Inflammatory macrophage treated with lipopolysaccharide for 4 hours (primary cell): ENCODE data around the gene LGALS9B.
"Not testable (repeated sequence)": the region's sequence is repeated elsewhere in the genome, so short reads cannot be mapped to it uniquely, and the experiment has no call there.

ENCODE experiments used
- DNase-seq: peaks from one replicate; pipeline ENCODE4 v3.0.0-alpha.2; 2020

LGALS9B gene

DNA sequence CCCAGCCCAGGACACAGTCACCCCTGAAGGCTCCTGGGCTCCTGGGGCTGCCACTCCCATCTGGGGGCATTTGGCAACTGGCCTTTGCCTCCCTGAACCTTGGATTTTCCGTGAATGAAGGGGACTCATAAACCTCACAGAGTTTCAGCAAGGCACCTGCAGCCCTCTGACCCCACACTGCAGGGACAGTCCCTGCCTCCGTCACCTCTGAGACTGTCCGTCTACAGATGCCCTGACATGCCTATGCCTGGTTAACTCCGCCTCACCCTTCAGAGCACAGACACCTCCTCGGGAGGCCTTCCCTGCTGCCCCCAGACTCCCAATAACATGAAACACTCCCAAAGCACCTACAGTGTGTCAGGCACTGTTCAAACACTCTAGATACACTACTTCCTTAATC, 786 bp downstream of the LGALS9B start:
- DNase-seq: not testable (repeated sequence)

DNA sequence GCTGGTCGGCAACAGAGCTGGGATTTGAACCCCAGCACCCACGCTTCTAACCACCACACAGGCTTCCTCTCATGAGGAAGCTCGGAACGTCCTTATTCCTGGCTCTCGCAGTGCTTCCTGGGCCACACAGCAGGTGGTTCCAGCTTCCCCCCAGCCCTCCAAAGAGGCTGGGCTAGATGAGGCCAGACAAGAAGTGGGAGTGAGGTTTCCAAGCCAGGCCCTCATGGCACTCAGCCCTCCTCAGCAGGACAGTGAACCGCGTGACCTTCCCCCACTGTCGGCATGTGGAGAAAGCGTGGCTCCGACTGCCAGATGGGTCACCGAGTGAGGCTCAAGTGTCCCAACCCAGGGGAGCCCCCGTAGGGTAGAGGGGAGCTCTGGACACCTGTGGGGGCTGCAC, 1.8 kb downstream of the LGALS9B start:
- not testable (repeated sequence) for DNase-seq

DNA sequence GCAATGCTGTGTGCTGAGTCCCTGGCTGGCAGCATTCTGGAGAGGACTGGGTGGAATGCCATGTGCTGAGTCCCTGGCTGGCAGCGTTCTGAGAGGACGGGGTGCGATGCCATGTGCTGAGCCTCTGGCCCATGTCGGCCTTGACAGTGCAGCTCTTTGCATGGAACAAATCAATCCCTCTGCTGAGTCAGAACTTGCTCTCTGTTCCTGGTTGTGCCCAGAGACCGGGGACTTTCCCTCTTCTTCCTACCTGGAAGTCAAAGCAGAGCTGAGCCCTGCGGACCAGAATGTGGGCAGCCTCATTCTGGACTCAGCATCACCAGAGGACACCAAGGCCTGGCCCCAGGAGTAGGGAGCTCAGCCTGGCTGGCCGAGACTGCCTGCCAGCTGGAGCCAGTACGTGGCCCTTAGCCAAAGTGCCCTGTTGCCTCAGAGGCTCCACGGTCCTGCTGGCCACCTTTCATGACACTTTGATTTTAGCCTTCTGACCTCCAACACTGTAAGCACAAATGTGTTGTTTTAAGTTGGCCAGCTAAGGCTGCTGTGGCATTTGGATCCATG, 2.4 kb downstream of the LGALS9B start:
- DNase-seq: not testable (repeated sequence)

DNA sequence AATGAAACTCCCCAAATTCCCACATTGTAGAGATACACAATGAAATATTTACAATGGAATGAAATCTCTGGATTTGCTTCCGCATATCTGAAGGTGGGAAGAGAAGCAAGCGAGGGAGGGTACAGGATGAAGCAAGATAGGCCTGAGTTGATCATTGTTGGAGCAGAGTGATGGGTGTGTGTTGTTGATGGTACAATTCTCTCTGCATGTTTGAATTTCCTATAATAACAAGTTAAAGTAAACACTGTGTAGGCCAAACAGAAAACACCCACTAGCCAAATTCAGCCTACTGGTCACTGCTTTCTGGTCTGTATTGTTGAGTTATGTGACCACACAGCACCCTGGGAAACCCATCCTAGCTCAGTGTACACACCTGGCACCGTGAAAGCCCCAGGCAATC, 5.2 kb downstream of the LGALS9B start:
- DNase-seq: not testable (repeated sequence)

DNA sequence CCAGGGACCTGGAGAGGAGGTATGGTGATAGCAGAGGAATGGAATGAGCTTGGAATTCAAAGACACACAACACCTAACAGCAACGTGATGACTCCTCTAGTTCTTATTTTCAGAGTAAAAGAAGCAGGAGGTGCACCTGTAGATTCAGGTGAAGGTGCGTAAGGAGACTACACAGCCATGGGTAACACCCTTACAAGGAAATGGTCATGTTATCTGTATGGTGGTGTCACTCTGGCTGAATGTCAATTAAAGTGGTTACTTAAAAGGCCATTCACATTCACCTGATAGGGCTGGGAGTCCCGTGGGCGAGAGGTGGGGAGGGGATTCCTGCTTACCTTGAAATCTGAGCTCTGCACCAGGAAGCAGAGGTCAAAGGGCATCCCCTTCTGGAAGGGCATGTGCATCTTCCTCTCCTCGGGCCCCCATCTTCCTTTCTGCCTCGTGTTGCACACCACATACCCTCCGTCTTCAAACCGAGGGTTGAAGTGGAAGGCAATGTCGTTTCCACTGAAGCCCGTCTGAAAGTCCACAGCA, 9.4 kb downstream of the LGALS9B start:
- DNase-seq: not testable (repeated sequence)

DNA sequence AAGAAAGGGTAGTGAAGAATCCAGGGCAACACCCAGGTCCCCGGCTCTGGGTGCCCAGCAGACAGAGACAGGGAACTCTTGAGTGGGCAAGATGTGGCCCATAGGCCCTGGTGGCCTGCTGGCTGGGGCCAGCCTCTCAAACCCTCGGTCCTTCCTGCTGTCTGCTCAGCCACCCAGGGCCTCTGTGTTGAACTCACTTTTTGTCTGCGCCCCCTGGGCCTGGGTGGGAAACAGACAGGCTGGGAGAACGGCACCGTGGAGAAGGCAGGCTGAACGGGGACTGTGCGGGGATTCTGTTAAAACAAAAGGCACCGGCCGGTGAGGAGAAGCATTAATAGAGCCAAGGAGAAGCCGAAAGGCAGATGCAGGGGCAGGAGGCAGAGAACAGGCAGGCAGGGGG, 12.2 kb downstream of the LGALS9B start:
- DNase-seq: not testable (repeated sequence)

DNA sequence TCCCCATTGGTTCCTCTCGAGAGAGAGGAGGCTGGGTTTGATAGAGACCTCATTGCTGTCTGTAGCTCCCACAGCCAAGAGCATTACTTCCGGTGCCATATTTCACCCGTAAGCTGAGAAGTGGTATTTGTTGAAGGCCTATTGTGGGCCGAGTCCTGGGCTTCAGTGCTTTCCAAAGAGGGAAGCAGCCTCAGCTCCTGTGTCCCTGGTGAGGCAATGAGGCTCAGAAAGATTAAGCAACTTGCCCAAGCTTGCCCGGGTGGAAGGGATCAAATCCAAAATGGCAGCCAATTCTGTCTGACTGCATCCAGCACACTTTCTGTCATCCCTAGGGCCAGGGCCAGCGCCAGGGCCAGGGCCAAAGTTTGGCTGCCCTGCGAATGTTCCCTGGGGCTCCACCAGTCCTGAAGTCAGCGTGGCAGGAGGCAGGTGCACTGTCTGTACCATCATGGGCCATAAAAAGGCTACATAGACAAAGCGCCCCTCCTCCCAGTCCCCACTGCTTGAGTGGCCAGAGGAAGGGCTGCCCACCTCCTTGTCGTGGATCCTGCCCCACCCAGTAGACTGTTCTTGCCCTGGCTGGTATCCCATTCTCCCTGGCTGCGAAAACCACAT, 13.4 kb downstream of the LGALS9B start:
- DNase-seq: not testable (repeated sequence)

DNA sequence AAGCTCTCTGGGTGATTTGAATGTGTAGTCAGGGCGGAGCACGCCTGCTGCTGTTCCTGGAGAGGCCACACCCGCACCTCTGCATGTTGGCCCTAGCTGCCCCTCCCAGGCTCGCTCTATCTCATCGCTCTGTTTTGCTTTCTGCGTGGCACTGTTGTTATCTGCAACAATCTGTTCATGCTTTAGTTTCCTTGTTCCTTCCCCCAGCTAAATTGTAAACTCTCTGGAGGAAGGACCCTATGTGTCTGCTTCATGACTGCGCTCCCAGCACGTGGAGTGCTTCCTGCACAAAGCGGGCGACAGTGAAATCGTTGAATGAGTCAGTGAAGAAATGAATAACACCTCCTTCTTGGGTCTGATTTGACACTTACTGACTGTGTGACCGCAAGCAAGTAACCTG, 16.5 kb downstream of the LGALS9B start:
- peak; percentile 5 for DNase-seq

DNA sequence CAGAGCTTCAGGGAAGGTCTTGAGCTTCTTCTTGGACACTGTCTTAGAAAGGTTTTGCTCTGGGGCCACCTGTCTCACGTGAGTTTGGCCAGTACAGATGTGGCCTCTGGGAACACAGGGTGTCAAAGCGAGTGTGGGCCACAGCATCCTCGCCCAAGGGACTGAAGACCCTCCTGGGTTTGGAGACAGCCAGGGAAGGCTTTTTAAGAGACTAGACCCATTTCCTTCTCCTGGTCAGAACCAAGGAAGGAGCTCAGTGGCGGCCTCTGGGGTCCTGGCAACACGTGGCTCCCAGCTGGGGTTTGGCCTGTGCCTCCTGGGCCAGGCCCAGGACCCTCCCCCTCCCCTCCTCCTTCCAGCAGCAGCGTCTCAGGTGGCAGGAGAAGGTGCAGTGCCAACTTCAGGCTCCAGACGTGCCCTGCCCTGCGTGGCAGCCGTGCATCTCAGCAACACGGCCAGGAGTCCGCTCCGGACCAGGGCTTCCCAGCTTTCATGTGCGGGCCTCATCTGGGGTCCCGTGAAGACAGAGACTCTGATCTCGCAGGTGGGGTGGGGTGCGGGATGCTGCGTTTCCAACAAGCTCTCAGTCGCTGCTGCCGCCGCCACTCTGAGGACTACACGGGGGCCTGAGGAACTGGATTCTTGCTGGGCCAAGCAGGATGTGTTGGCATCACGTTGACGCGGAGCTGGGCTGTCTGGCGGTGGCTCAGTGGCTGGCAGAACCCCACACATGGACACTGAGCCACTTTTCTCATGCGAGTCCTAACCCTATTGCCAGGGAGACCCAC, 19.6 kb downstream of the LGALS9B start:
- not testable (repeated sequence) for DNase-seq

DNA sequence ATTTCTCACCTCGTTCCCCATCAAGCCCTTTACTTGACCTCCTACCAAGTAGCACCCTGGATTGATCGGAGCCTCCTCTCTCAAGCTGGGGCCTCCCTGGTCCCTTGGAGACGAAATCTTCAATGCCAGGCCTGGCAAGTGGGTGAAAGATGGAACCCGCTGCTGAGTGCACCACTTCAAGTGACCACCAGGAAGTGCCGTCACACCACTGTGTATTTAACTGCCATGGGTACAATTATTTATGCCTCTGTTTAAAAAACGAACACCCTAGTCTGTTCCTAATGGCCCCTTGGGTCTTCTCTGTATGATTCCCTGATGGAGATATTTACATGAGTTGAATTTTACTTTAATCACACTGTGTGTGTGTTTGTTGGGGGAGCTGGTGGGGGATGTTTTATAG, 20.4 kb downstream of the LGALS9B start:
- DNase-seq: not testable (repeated sequence)

DNA sequence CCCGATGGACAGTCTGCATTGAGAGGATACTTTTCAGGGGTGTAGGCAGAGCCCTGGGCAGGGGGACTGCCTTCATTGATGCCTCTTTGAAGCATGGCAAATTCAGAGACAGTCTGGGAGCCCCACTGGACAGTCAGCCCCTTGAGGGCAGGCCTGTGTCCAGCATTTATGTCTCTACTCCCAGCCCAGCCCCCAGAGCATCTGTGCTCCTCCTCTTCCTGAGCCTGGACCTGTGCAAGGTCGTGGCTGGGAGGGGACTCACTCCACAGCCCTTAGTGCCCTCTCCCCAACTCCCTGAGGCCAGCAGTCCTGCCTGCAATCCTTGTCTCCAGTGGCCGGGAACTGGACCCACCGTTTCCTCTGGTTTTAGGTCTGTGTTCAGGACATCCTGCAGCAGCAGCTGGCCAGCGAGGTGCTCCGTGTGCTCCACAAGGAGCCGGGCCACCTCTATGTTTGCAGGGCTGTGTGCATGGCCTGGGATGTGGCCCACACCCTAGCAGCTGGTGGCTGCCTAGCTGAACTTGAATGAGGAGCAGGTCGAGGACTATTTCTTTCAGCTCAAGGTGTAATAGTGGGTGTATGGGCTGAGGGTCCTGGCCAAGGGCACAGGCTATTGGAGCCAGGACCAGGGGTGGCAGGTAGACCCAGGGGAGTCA, 22.6 kb downstream of the LGALS9B start:
- DNase-seq: not testable (repeated sequence)

DNA sequence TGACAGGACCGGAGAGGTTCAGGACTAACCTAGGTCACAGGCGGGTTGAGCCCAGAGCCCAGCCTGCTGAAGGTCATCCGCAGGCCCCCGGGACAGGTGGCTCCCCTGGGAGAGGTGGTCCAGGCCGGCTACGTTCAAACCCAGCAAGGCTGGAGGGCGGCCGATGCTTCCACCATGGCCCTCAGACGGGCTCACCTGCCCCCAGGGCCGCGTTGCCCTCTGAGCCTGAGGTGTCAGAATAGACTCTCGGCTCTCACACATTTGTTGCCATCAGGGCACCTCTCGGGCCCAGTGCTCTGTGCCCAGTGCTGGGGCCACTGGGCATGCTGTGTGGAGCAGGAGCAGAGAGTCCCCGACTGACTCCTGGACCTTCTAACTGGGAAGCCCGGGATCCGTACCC, 23.2 kb downstream of the LGALS9B start:
- DNase-seq: not testable (repeated sequence)

DNA sequence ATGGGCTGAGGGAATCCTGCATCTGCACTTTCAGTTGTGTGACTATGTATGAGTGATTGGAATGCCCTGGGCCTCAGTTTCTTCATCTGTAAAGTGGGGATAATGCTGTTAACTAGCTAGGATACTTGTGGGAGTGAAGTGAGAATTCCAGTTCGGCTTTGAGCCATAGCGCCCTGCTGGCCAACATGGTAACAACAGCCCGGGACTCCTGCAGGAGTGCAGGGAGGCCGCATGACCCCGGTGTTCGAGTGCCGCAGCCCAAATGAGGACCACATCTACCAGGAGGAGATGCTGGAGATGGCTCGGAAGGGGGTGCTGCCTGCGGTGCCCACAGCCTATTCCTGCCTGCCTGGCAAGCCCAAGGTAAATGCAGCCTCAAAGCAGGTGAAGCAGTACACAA, 23.7 kb downstream of the LGALS9B start:
- DNase-seq: not testable (repeated sequence)

DNA sequence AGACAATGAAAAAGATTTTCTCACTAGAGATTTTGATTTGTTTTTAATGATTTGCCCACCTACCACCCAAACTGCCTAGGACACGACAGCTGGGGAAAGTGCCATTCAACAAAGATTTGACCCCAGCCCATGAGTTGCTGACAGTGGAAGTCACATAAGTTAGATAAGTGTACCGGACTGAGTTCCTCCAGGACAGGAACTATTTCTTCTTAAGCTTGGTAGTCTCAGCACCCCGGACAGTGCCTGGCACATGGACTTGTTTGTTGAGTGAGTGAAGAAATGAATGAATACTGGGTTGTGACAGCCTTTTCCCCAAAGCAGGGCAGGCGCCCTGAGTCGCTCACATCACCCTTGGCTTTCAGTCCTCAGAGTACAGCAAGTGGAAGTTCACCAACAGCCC, 26.7 kb downstream of the LGALS9B start:
- not testable (repeated sequence) for DNase-seq

DNA sequence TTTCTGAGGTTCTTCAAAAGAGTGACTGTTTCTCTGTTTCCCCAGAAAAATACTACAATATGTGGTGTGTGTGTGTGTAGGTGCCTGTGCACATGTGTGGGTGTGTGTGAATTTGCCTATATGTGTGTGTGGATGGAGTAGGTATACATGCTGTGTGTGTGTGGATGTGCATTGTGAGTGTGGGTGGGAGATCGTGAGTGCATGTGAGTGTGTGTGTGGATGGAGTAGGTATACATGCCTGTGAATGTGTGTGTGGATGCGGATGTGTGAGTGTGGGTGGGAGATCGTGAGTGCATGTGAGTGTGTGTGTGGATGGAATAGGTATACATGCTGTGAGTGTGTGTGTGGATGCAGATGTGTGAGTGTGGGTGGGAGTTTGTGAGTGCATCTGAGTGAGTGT, 32.2 kb downstream of the LGALS9B start:
- not testable (repeated sequence) for DNase-seq

DNA sequence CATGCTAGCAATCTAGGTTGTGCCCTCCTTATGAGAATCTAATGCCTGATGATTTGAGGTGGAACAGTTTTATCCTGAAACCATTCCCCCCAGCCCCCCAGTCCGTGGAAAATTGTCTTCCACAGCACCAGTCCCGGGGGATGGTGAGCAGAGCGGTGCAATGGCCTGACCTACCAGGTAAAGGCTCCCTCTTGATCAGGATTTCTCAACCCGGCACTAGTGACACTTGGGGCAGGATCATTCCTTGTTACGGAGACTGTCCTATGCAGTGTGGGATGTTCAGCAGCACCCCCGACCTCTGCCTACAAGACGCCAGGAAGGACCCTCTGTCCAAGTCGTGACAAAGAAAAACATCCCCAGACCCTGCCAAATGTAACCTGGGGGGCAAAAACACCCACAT, 34.0 kb downstream of the LGALS9B start:
- DNase-seq: not testable (repeated sequence)

DNA sequence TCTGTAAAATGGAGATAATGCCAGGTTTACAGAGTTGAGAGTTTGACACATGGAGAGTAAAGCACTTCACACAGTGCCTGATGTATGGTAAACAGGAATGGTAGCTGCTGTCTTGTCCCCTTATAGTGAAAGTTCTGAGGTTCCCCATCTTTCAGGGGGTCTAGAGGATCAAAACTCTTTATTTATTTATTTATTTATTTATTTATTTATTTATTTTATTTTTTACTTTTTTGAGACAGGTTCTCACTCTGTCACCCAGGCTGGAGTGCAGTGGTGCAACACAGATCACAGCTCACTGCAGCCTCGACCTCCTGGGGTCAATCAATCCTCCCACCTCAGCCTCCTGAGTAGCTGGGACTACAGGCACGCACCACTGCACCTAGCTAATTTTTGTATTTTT, 40.1 kb downstream of the LGALS9B start:
- not testable (repeated sequence) for DNase-seq

DNA sequence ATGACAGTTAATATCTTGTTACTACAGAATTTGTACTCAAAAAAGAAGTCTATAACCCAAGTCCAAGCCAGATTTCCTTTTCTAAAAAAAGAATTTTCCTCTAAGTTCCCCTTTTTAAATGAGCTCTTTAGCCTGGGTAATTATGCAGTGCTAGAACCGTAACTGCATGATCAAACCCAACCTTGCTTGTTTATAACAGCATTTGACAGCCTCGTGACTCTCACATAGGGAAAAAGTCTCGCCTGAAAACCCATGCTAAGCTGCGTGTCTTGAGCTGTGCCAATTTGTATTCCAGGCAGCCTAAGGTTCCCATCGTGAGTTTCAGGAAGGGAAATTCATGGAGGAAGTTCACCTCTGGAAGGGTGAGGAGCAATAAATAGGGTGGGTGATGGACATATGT, 44.5 kb downstream of the LGALS9B start:
- DNase-seq: not testable (repeated sequence)

DNA sequence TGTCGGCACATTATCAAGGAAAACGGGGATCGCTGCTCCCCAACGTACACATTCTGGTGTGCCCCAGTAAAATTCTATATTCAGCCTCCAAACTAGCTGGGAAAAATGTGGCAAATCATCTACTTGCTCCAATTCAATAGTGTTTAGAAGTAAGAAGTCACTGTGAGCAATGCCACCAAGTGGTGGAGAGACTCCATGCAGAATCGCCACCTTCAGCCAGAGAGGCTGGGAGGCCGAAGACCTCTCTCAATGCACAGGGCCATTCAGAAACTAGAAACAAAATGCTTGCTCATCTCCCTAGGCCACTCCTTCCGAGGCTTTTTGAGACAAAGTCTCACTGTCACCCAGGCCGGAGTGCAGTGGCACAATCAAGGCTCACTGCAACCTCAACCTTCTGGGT, 48.5 kb downstream of the LGALS9B start:
- DNase-seq: not testable (repeated sequence)

DNA sequence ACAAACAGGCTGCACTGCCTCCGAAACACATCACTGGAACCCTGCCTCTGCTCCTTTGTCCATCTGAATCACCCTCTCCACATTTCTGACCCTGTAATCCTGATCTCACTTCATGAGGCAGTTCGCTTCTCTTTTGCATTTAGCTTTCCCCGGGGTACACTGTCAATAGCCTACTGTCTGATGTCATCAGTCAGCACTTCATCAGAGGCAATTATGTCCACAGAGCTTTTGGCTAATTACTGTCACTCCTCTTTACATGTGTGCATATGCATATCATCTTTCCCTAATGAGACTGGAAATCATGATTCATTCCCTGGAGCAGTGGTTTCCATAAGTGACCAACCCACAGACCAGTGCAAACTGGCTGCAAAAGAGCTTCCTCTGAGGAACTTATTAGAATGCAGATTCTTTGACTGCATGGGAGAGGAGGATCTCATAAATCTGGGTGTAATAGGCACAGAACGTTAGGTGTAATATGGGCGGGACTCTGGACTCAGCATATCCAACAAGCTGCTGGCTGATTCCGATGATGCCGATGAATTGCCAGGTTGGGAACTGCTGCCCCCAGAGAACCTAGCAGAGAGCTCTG, 49.8 kb downstream of the LGALS9B start:
- DNase-seq: not testable (repeated sequence)

DNA sequence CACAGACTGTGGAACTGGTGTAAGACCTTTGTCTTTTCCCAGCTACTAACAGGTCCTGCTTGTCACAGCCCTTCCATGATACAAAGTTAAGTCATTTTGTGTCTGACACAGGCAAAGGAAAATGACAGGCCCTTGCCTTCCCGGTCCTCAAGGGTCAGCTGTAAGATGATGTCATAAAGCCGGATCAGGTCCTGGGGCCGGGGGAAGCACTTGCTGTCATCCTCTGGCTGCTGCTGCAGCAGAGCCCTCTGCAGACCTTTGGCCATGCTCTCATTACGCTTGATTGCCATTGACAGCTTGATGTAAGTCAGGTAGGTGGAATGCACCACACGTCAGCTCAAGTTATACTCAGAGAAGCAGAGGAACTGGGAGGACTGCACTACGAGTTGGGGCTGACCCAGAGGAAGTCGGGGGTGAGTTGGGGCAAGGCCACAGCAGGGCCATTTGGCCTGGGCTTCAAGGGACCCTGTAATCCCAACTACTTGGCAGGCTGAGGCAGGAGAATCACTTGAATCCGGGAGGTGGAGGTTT, 50.9 kb downstream of the LGALS9B start:
- not testable (repeated sequence) for DNase-seq

DNA sequence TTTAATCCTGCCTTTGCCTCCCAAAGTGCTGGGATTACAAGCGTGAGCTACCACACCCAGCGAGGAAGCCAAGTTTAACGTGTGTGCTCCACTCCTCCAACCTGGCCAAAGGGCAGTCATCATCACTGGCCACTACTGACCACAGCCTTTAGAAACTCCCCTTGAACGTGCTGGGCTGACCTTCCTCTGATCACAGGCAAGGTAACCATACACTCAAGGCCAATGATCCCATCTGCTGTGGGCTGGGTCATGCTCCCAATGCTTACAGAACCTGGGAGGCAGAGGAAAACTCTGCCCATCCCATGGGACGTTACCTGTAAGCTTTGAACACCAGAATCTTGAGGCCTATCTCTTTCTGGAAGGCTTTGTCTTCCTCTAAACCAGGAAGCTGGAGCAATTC, 51.9 kb downstream of the LGALS9B start:
- not testable (repeated sequence) for DNase-seq
